ENCODE results near the gene CDK6.

CDK6 gene

GRCh38 chr7:92843781-92844180 is 7.4 kb upstream of the CDK6 start:
- DNase-seq, result no peak

- no peak for DNase-seq
Measured at GRCh38 chr7:92843034-92843760, 6.8 kb upstream of the CDK6 start.

DNA sequence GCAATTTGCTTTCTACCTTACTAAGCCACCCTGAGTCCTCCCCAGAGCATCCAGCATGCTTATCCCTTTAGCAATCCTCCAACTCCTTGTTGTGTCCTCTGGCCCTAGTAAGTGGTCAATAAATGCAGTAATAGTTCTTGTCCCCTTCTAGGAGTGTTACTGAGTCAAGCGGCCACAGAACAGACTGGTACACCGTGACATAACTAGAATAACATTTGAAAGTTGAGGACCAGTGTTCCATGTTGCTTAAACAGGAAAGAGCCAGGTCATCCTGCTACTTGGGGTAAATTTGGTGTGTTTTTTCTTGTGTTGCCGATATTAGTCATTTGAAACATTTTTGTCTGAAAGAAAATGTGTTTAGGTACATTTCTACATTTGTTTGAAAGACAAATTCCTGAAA is 4.8 kb upstream of the CDK6 start:
- DNase-seq, result no peak

- DNase-seq, result no peak
Measured at GRCh38 chr7:92840316-92840715, 3.9 kb upstream of the CDK6 start.

GRCh38 chr7:92839901-92840300 is 3.5 kb upstream of the CDK6 start:
- no peak for DNase-seq

- no peak for DNase-seq
Measured at GRCh38 chr7:92838934-92839333, 2.6 kb upstream of the CDK6 start.

GRCh38 chr7:92837000-92837749 is 802 bp upstream of the CDK6 start:
- DNase-seq, result peak in 1 of 2 donors; percentile 20

GRCh38 chr7:92835851-92836488 is 403 bp downstream of the CDK6 start:
- DNase-seq, result peak; percentile 16 to 45

DNA sequence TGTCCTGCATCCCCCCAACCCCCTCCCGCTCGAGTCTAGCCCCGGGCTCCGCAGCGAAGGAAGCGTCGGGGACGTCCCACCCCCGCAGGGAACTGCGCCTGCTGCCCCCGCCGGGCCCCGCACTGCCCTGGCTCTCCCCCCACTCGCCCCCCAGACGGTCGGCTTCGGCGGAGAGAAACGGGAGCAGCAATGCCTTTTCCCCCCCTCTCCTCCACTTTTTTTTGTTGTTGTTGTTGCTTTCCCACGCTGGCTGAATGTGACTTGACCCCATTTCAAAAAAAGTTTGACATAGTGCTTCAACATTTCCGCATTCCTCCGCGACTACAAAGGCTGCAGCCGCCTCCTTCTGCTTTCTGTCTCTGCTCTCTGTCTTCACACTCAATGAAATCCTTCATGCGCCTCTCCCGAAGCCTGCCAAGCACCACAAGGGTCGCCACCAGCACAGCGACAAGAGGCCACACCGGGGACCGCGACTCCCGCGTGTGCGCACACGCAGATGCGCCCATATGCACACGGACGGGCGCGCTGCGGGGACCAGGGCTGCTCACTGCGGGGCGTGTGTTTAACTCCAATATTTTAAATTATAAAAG is 1.0 kb downstream of the CDK6 start:
- peak; percentile 42 to 51 for DNase-seq

DNA sequence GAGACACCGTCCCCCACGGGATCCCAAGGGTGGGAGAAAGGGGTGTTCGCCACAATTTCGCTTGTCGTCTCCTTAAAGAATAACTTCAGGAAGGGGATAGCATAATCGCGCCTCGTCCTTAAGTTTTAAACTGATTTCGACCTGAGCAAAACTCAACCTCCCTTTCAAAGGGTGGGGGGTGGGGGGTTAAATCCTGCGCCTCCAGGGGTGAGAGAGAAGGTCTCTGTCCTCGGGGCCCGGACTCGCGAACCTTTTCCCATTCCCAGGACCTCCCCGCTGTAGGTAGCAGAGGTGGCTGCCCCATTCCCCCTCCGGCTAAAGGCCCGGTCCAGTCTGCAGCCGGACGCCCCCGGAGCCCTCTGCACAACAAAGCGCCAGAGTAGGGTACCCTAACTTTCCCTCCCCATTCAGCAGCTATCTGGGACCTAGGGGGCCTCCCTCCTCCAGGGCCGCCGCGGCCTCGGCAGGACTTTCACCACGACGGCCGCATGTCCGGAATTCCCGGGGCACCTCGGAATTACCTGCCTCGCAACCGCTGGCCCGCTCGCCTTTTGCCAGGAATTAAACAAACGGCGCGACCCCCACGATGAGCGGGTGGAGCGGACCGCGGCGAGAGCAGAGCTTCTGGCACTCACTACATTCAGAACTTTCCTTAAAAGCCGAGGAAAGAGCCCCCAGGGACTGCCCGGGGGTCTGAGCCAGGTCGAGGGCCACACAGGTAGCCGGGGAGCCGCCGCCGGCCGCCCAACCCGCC is 1.7 kb downstream of the CDK6 start:
- peak in 1 of 2 donors; percentile 7 for DNase-seq

DNA sequence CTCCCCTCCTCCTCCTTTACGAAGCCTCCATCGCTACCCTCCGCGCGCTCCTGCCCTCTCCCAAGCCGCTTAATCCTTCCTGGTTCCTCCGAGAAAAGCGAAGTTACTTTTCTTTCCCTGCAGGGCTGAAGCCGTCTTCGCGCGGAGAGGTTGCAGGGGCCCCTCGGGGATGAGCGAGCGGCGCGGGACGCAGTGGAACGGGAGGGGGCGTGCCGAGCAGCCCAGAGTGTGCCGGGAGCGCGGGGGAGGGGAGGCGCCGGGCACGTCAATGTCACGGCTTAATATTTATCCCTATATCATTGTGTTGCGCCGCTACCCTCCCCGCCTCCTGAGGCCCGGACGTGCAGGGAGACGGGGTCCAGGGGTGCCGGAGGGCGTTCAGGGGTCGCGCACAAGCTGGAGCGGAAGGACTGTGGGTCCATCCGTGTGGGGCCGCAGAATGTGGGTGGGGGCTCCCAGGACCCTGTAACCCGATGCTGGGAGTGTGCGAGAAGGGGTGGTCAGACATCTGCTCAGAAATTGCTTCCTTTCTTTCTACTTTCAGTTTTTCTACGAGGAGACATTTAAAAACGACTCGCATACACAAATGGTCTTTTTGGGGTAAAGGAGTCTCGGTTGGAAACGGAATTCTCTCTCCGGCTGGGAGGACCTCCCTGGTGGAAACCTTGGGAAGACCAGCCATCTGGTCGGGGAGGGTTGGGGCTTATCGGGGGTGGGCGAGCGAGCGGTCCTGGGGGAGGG is 2.4 kb downstream of the CDK6 start:
- peak; percentile 72 to 74 for DNase-seq

GRCh38 chr7:92833024-92833765 is 3.2 kb downstream of the CDK6 start:
- peak; percentile 87 to 88 for DNase-seq

DNA sequence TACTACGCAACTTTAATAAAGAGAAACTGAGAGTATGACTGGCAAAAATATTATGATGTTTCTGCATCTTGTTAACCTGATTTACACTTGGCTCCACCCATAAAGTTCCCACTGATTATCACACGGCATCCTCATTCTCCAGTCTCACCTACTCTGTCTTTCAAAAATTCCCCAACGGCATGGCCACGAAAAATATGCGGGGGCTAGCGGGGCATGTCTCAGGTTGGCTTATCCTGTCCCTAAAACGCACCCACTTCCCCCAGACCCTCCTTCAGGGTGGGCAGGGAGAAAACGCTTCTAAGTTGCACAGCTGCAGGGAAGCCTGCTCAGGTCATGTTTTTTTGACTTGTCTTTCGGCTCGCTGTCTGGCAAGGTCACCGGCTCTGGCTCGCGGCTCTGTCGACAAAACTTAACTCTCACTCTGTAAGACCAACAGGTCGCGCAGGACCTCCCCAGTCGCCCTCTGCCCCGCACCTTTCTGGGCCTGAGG is 3.8 kb downstream of the CDK6 start:
- peak in 1 of 2 donors; percentile 48 for DNase-seq

DNA sequence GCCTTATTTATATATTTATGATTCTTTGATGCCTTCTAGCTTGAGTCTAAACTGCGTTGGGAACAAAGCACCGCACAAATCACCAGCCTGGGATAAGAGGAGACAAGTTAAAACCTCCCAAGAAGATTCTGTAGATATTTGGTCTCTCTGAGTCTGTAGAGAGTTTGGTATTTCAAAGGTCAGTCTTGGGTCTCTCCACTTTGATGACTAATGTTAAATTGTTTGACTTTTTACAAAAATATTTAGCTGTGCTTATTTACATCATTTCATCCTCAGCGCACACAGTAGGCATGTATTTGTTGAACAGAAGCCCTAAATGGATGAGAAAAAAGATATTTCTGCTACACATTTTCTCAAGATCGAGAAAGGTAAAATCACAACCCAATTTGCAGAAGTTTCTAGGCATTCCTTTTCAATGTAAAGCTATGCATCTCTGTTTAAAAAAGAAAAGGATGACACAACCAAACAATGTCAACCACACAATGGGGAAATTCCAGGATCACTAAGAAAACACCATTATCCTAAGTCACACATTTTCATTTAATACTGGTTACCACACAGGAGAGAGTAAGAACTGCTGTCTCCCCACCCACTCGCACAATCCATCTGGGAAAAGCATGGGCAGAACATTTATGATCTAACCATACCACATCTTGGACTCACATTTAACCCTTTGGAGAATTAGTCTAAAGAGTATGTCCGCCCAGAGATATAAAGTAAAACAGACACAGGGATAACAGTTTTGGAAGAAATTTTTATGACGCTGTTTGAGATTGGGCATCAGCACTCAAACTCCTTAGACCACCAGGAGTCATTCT is 4.4 kb downstream of the CDK6 start:
- peak in 1 of 2 donors; percentile 31 for DNase-seq

- DNase-seq, result peak in 1 of 2 donors; percentile 6
Measured at GRCh38 chr7:92830532-92831110, 5.8 kb downstream of the CDK6 start.

DNA sequence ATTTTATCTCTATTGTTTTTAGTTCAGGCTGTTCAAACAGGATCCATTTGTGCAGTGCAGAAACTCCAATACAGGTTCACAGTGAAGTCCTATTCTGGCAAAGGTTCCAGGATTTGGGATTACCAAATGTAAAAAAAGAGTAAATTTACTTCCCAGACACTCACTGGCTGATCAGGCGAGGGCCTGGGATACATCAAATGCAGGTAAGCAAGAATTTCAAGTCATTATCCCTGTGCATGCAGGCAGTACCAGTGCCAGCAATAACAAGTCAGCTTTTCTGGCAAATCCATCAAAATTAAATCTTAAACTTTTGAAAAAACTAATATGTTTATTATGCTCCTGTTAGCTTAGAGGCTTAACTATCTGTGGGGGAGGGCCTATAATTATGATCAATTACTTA is 6.3 kb downstream of the CDK6 start:
- DNase-seq, result no peak

- DNase-seq, result no peak
Measured at GRCh38 chr7:92827464-92828120, 8.8 kb downstream of the CDK6 start.

DNA sequence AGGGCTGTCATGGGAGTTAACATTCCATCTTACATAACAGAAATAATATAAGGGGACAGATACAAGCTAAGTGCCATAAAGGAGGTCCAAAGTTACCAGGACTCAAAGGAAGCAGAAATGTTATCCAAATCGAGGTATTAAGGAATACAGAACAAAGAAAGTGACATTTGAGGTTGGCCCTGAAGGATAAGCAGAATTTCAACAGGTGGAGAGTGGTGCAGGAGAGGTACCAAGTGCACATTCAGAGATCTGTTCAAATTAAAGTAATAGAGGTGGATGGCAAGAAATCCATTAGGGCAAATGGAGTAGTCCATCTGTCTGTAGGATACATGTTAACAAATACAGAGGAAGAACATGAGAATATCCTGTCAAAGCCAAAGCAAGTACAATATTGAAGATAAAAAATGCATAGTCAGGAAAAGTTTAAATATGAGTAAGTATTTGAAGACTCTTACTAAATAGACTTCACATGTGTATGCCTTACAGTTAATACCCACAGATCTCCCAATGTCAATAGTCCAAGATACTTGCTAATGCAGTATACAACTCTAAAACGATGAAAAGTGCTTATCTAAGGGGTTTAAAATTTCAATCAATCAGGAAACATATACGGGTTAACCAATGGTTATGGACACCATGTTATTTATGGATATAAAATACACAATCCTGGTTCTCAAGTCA is 10.0 kb downstream of the CDK6 start:
- DNase-seq, result no peak

Data from CD4-positive, alpha-beta T cell treated with Interleukin-1 beta for 1 hour (primary cell).